ENCODE measurements around the gene LAX1.
A peak's percentile ranks its signal among the peaks of the same experiment; 100 is the strongest.
"Not testable (repeated sequence)": the region's sequence is repeated elsewhere in the genome, so short reads cannot be mapped to it uniquely, and the experiment has no call there.

Gene LAX1

DNA sequence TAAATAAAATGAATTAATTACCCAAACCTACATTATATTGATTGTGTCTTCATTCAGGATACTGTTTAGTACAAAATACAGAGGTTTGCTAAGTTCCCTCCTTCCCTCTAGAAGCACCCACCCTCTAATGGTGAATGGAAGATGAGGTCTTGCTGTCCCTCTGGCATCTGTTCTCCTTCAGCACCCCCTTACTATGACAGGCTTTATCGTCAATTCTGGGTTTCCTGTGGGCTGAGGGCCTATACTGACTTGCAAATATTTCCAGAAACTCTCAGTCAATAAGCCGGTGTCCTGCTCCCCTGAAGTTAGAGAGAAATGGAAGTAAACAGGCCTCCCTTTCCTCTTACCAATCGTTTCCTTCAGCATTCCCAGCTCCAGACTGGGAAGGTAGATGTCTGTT lies 13.2 kb downstream of the LAX1 start:
- Histone ChIP-seq H3K4me1 (ENCODE audit: insufficient read depth, low read length) (no peaks in the 10 kb centered on the region), H3K27me3 (ENCODE audit: insufficient read depth, low read length) (no peaks in the 10 kb centered on the region), H2AFZ (ENCODE audit: low read depth, low read length) (no peak overlapping the region), H3K9me3 (ENCODE audit: low read length) (no peaks in the 10 kb centered on the region), H3K4me3 (ENCODE audit: low read length) (no peak overlapping the region), H3K36me3 (ENCODE audit: insufficient read depth, low read length) (no peaks in the 10 kb centered on the region)

DNA sequence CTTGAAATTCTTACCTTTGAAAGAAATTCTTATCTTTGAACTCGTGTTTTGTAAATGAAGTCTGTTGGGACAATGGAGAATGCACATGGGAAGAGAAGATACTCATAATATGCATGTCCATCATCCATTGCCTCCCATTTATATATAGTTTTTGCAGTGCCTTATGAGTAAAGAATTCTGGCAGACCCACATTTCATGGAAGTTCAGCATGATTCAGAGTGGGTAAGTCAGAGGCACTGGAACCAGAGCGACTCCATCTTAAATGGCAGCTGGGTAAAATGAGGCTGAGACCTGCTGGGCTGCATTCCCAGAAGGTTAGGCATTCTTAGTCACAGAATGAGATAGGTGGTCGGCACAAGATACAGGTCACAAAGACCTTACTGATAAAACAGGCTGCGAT lies 13.8 kb downstream of the LAX1 start:
- H2AFZ ChIP-seq (ENCODE audit: low read depth, low read length): no peak overlapping the region

DNA sequence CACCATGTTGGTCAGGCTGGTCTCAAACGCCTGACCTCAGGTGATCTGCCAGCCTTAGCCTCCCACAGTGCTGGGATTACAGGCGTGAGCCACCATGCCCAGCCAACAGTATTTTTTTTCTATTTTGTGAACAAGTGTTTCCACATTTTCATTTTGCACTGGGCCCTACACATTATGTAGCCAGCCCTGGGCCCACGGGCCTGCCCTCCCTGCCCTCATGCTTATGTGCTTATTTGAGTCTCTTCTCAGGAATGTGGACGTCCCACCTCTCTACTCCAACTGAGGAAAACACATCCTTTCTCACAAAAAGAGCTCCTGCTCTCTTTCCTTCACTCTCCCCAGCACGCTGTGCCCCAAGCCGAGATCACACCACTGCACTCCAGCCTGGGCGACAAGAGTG lies 17.0 kb downstream of the LAX1 start:
- no peak overlapping the region for H3K4me3 ChIP-seq (ENCODE audit: low read length)
- H3K36me3 ChIP-seq (ENCODE audit: insufficient read depth, low read length): no peaks in the 10 kb centered on the region
- no peak overlapping the region for H2AFZ ChIP-seq (ENCODE audit: low read depth, low read length)
- no peaks in the 10 kb centered on the region for H3K4me1 ChIP-seq (ENCODE audit: insufficient read depth, low read length)
- H3K9me3 ChIP-seq (ENCODE audit: low read length): no peaks in the 10 kb centered on the region
- H3K27me3 ChIP-seq (ENCODE audit: insufficient read depth, low read length): no peaks in the 10 kb centered on the region

More for the DNA sequence above, 13.8 kb downstream of the LAX1 start:
- H3K9me3 ChIP-seq (ENCODE audit: low read length): no peaks in the 10 kb centered on the region
- no peaks in the 10 kb centered on the region for H3K27me3 ChIP-seq (ENCODE audit: insufficient read depth, low read length)
- H3K4me1 ChIP-seq (ENCODE audit: insufficient read depth, low read length): no peaks in the 10 kb centered on the region
- H3K4me3 ChIP-seq (ENCODE audit: low read length): no peak overlapping the region
- H3K36me3 ChIP-seq (ENCODE audit: insufficient read depth, low read length): no peaks in the 10 kb centered on the region

DNA sequence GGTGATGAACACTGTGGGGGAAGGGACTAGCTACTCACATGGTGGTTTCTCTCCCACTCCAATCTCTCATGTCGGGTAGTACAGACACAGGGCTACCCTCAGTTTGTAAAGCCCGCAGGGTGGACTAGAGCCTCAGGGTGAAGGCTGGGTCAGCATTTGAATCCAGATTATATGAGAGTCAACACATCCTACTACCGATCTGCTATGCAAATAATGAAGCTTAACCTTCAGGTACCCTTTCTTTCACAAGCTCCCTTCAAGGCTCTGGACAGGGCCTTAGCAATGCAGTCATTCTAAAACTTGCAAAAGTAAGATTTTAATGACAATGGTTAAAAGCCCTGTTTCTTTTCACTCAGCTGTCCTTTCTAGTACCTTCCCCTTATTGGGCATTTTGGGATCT lies 25.0 kb downstream of the LAX1 start:
- H3K27me3 ChIP-seq (ENCODE audit: insufficient read depth, low read length): no peaks in the 10 kb centered on the region
- H3K4me1 ChIP-seq (ENCODE audit: insufficient read depth, low read length): peaks cover 2% of the 10 kb centered on the region
- H3K4me3 ChIP-seq (ENCODE audit: low read length): no peak overlapping the region
- no peak overlapping the region for H2AFZ ChIP-seq (ENCODE audit: low read depth, low read length)
- H3K9me3 ChIP-seq (ENCODE audit: low read length): no peaks in the 10 kb centered on the region
- no peaks in the 10 kb centered on the region for H3K36me3 ChIP-seq (ENCODE audit: insufficient read depth, low read length)

DNA sequence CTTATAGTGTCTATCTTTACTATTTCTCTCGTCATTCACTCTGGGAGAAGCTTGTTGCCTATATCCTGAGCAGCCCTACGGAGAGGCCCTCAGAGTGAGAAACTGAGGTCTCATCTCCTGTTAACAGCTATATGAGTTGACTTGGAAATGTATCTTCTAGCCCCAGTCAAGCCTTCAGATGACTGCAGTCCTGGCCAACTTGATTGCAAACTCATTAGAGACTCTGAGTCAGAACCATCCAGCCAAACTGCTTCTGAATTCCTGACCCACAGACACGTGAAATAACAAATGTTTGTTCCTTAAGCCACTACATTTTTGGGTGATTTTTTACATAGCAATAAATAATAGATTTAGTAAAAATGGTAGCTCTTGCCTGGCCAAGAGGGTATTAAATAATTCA lies 26.5 kb downstream of the LAX1 start:
- Histone ChIP-seq H3K36me3 (ENCODE audit: insufficient read depth, low read length) (no peaks in the 10 kb centered on the region), H3K27me3 (ENCODE audit: insufficient read depth, low read length) (no peaks in the 10 kb centered on the region), H3K4me1 (ENCODE audit: insufficient read depth, low read length) (peaks cover 4% of the 10 kb centered on the region), H3K4me3 (ENCODE audit: low read length) (no peak overlapping the region), H2AFZ (ENCODE audit: low read depth, low read length) (no peak overlapping the region), H3K9me3 (ENCODE audit: low read length) (no peaks in the 10 kb centered on the region)

DNA sequence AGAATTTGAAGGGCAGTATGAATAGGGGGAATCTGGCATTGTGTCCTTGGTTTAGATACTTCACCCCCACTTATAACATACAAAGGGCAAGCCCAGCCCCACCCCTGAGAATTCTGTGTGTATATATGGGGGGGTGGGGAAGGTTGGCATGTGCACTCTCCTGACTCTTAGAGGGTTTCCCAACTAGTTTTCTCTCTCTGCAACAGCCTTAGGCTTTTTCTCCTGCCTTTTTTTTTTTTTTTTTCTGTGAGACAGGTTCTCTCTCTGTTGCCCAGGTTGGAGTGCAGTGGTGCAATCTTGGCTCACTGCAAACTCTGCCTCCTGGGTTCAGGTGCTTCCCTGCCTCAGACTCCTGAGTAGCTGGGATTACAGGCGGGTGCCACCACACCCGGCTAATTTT lies 27.5 kb downstream of the LAX1 start:
- no peaks in the 10 kb centered on the region for H3K27me3 ChIP-seq (ENCODE audit: insufficient read depth, low read length)
- peaks cover 13% of the 10 kb centered on the region for H3K4me1 ChIP-seq (ENCODE audit: insufficient read depth, low read length)
- peaks cover 7% of the 10 kb centered on the region for H3K36me3 ChIP-seq (ENCODE audit: insufficient read depth, low read length)
- no peak overlapping the region for H2AFZ ChIP-seq (ENCODE audit: low read depth, low read length)
- H3K4me3 ChIP-seq (ENCODE audit: low read length): no peak overlapping the region
- no peaks in the 10 kb centered on the region for H3K9me3 ChIP-seq (ENCODE audit: low read length)

DNA sequence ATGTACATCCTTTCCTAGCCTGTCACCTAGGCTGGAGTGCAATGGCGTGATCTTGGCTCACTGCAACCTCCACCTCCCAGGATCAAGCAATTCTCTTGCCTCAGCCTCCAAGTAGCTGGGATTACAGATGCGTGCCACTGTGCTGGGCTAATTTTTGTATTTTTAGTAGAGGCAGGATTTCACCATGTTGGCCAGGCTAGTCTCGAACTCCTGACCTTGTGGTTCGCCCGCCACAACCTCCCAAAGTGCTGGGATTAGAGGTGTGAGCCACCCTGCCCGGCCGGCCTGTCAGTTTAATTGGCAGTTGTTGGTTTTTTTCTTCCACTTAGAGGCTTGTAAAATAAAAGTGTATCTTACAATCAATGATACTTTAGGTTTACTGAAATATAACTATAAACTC lies 28.6 kb downstream of the LAX1 start:
- Histone ChIP-seq H3K36me3 (ENCODE audit: insufficient read depth, low read length) (peaks cover 18% of the 10 kb centered on the region), H3K4me1 (ENCODE audit: insufficient read depth, low read length) (peaks cover 13% of the 10 kb centered on the region)
- H3K9me3 ChIP-seq (ENCODE audit: low read length); H3K27me3 ChIP-seq (ENCODE audit: insufficient read depth, low read length); H3K4me3 ChIP-seq (ENCODE audit: low read length); H2AFZ ChIP-seq (ENCODE audit: low read depth, low read length): not testable (repeated sequence)

DNA sequence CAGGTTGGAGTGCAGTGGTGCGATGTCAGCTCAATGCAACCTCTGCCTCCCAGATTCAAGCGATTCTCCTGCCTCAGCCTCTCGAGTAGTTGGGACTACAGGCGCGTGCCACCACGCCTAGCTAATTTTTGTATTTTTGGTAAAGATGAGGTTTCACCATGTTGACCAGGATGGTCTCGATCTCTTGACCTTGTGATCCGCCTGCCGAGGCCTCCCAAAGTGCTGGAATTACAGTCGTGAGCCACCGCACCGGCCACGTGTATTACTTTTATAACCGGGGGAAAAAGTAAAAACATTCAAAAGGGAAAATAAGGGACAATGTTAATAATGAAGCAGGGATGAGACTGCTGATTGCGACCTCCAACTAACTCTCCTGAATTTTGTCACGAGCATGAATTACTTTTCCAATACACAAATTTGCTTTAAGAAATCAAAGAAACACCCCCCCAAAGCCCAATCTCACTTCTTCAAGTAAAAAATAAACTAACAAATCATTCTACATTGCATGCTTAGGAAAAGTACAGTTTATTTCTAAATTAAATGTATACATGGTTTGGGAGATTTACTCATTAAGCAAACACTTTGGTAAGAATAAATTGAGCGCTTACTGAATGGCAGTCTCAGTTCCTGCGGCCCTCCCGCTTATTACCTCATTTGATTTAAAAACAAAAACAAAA lies 29.9 kb downstream of the LAX1 start:
- peak overlapping the region; percentile 63 for H3K4me3 ChIP-seq (ENCODE audit: low read length)

DNA sequence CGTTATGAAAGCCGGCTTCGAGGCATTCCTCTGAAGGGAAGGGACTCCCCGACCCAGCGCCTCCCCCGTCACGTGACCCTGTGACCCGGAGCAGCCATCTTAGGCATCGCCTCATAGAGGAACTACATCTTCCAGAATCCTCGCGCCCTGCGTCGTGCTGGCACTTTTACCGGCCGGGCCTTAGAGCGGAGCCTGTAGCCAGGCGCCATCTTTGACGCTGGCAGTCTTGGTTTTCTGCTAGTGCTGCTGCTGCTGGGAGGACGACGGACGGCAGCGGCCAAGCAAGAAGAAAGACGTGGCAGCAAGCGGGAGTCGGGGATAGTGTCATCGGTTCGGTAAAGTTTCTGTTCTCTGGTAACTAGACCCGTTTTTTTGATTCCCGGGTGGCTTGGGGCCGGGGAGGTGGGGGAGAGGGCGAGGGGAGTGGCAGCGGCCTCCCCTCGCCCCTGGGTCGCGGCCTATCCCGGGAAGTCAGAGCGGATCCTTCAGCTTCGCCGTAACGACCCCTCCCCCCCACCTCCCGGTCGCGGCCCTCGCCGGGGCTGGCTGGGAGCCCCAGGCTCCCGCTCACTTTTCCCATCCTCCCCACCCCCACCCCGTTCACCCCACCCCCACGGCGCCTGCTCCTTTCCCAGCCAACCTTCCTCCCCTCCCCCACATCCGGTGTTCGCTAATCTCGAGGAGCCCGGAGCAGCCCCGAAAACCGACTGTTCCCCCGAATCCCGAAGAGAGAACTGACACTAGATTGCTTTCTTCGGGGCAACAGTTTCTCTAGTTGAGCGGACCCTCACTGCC lies 30.7 kb downstream of the LAX1 start, which contains the start of the genes ZBED6 and ZC3H11A:
ZBED6 (plus strand) TSS at position 183 of the 795 bp plus-strand sequence. CDS start 1,900 bp downstream, outside the sequence.
ZC3H11A (plus strand) TSS at position 183 of the 795 bp plus-strand sequence. CDS start 21,448 bp downstream, outside the sequence.
- H2AFZ ChIP-seq (ENCODE audit: low read depth, low read length): peak within 1 kb of the TSS; percentile 99
- H3K9me3 ChIP-seq (ENCODE audit: low read length): peaks cover 17% of the 10 kb centered on the region
- peaks cover 13% of the 10 kb centered on the region for H3K4me1 ChIP-seq (ENCODE audit: insufficient read depth, low read length)
- peak within 1 kb of the TSS; percentile 63 for H3K4me3 ChIP-seq (ENCODE audit: low read length)
- H3K36me3 ChIP-seq (ENCODE audit: insufficient read depth, low read length): peaks cover 32% of the 10 kb centered on the region
- H3K27me3 ChIP-seq (ENCODE audit: insufficient read depth, low read length): no peaks in the 10 kb centered on the region

More for the DNA sequence above, 29.9 kb downstream of the LAX1 start:
- peak overlapping the region; percentile 99 for H2AFZ ChIP-seq (ENCODE audit: low read depth, low read length)
- H3K9me3 ChIP-seq (ENCODE audit: low read length): peaks cover 17% of the 10 kb centered on the region
- no peaks in the 10 kb centered on the region for H3K27me3 ChIP-seq (ENCODE audit: insufficient read depth, low read length)
- H3K36me3 ChIP-seq (ENCODE audit: insufficient read depth, low read length): peaks cover 31% of the 10 kb centered on the region
- peaks cover 13% of the 10 kb centered on the region for H3K4me1 ChIP-seq (ENCODE audit: insufficient read depth, low read length)

DNA sequence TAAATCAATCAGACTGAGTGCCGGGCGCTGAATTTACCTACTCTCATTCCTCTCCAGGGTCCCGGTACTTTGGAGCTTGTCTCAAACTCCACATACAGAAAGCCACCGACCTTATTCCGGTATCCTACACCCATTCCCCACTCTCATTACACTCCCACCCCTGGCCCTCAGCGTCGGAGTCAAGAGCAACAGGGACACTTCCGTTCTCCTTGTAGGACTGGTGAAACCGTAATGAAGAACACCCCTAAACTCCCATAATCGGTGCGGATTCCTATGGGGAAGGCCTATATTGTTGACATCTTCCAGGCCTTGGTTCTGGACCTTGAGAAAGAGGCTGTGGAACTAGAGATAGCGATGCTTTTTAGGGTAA lies 31.2 kb downstream of the LAX1 start:
- H3K36me3 ChIP-seq (ENCODE audit: insufficient read depth, low read length): peaks cover 32% of the 10 kb centered on the region
- peak overlapping the region; percentile 63 for H3K4me3 ChIP-seq (ENCODE audit: low read length)
- H3K27me3 ChIP-seq (ENCODE audit: insufficient read depth, low read length): no peaks in the 10 kb centered on the region
- H3K9me3 ChIP-seq (ENCODE audit: low read length): peaks cover 17% of the 10 kb centered on the region
- peaks cover 13% of the 10 kb centered on the region for H3K4me1 ChIP-seq (ENCODE audit: insufficient read depth, low read length)
- no peak overlapping the region for H2AFZ ChIP-seq (ENCODE audit: low read depth, low read length)

DNA sequence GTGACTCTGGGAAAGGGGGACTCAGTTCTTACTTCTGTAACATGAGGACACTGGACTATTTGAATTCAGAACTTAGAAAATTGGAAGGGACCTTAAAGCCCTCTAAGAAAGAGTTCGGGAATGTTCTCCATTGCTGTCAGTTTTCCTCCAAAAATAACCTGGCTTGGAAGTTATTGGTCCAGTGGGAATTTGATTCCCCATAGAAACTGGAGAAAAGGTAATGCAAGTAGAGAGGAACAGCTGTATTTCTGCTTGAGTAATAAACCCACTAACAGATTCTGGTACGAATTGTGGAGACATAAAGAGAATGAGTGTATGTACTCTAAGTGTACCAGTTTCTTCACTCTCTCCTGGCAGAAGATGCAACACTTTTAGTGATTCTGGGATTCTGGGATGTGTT lies 32.2 kb downstream of the LAX1 start:
- H3K36me3 ChIP-seq (ENCODE audit: insufficient read depth, low read length): peaks cover 36% of the 10 kb centered on the region
- peaks cover 17% of the 10 kb centered on the region for H3K9me3 ChIP-seq (ENCODE audit: low read length)
- H2AFZ ChIP-seq (ENCODE audit: low read depth, low read length): no peak overlapping the region
- peak overlapping the region; percentile 63 for H3K4me3 ChIP-seq (ENCODE audit: low read length)
- H3K27me3 ChIP-seq (ENCODE audit: insufficient read depth, low read length): no peaks in the 10 kb centered on the region
- H3K4me1 ChIP-seq (ENCODE audit: insufficient read depth, low read length): peaks cover 13% of the 10 kb centered on the region

DNA sequence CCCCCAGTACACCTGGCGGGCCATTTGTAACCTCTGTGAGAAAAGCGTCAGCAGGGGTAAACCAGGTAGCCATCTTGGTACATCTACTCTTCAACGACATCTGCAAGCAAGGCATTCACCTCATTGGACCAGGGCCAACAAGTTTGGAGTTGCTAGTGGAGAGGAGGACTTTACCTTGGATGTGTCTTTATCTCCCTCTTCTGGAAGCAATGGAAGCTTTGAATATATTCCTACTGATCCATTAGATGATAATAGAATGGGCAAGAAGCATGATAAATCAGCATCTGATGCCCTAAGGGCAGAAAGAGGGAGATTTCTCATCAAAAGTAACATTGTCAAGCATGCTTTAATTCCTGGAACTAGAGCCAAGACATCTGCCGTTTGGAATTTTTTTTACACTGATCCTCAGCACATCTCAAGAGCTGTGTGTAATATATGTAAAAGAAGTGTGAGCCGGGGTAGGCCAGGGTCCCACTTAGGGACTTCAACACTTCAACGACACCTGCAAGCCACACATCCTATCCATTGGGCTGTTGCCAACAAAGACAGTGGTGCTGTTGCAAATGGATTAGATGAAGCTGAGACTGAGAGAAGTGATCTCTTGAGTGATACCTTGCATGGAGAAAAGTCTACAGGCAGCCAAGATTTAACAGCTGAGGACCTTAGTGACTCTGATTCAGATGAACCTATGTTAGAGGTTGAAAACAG lies 33.1 kb downstream of the LAX1 start:
- no peak overlapping the region for H3K4me3 ChIP-seq (ENCODE audit: low read length)
- no peaks in the 10 kb centered on the region for H3K27me3 ChIP-seq (ENCODE audit: insufficient read depth, low read length)
- H3K4me1 ChIP-seq (ENCODE audit: insufficient read depth, low read length): peaks cover 13% of the 10 kb centered on the region
- peaks cover 40% of the 10 kb centered on the region for H3K36me3 ChIP-seq (ENCODE audit: insufficient read depth, low read length)
- peaks cover 19% of the 10 kb centered on the region for H3K9me3 ChIP-seq (ENCODE audit: low read length)
- no peak overlapping the region for H2AFZ ChIP-seq (ENCODE audit: low read depth, low read length)

DNA sequence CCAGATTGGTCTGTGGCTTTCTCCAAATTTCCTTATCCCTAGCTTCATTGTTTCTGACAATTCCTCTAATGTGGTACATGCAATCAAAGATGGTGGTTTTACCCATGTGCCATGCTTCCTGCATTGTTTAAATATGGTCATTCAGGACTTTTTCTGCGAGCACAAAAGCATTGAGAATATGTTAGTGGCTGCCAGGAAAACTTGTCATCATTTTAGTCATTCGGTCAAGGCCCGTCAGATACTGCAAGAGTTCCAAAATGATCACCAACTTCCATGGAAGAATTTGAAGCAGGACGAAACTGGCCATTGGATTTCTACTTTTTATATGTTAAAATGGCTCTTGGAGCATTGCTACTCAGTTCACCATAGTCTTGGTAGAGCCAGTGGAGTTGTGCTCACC lies 34.2 kb downstream of the LAX1 start:
- no peaks in the 10 kb centered on the region for H3K27me3 ChIP-seq (ENCODE audit: insufficient read depth, low read length)
- peaks cover 13% of the 10 kb centered on the region for H3K4me1 ChIP-seq (ENCODE audit: insufficient read depth, low read length)
- peaks cover 22% of the 10 kb centered on the region for H3K9me3 ChIP-seq (ENCODE audit: low read length)
- no peak overlapping the region for H2AFZ ChIP-seq (ENCODE audit: low read depth, low read length)
- peaks cover 48% of the 10 kb centered on the region for H3K36me3 ChIP-seq (ENCODE audit: insufficient read depth, low read length)
- no peak overlapping the region for H3K4me3 ChIP-seq (ENCODE audit: low read length)

Data from neuron (in vitro differentiated cells).